HG02623 (cell line): ENCODE data around the gene NCOA4.
"Not testable (repeated sequence)": the region's sequence is repeated elsewhere in the genome, so short reads cannot be mapped to it uniquely, and the experiment has no call there.

Experiments
- ATAC-seq: cut with Tn5 transposase; IDR thresholded peaks from one replicate; pipeline ENCODE4 v1.9.1; 2021; ENCODE audit warnings: moderate library complexity; ENCODE audit not compliant: unreplicated experiment

NCOA4 gene

DNA sequence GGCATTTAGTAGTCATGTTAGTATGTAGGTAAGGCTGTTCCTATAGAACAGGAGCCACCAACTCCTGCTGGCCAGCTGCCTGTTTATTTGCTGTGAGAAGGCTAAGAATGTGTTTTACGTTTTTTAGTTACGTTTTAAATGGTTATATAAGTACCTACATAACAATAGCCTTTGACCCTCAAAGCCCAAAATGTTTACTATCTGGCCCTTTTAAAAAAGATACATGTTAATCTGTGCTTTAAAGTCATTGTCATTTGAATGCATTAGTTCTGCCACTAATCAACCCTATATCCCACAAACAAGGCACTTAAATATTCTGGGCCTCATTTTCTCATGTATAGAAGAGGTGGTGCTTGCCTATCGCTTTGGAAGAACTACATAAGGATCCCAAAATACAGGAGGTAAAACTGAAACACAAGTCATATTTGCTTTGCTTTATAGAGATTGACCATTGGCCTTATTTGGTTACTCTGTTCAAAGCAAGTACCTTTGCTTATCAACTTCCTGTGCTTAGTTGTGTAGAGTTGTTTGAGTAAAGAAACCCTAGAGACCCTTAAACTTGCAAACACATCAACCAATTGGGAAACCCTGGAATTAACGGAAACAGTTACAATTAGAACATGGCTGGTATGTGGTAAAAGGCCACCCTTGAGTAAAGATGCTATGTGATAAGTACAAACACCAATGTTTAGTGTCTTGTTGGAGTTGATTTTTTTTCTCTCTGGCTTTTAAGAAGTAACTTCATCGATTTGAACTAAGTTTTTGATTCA is 32.2 kb downstream of the NCOA4 start:
- ATAC-seq, result no peak

- ATAC-seq, result no peak
Observed at GRCh38 chr10:45997557-45997956, 32.9 kb downstream of the NCOA4 start.

DNA sequence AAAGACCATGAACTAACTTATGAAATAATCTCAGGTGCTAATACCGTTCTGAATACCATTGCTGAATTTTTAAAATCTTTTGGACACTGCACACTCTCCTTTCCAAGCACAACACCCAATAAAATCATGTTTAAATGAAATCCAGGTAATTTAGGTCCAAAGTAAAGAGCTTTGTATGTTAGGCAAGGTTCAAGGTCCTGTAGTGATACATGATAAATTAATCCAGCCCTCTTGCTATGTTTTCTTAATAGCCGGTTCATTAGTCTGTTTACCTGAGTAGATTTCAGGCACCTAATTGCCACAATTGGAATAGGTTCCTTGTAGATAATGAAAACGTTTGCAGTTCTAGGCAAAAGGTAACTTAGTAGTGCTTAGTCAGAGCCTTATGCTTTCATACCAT is 44.8 kb downstream of the NCOA4 start:
- ATAC-seq, result not testable (repeated sequence)

GRCh38 chr10:45984473-45984872 is 46.0 kb downstream of the NCOA4 start:
- ATAC-seq, result not testable (repeated sequence)

DNA sequence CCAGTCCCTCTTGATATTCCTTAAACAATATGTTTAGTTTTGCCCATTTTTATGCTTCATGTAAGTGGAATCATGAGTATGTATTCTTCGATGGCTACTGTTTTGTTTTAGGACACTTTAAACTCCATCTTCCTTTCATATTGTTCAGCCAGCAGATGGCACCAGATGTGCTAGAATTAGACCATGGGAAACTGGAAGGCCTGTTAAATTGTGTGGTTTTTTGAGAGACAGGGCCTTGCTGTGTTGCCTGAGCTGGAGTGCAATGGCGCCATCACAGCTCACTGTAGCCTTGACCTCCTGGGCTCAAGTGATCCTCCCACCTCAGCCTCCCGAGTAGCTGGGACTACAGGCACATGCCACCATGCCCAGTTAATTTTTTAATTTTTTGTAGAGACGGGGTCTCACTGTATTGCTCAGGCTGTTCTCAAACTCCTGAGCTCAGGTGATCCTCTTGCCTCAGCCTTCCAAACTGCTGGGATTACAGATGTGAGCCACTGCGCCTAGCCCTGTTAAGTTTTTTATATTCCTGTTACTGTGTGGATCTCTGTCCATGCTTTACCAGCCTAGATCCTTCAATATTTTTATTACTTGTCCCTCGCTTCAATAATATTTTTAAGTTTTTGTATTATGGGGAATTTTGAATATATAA is 46.8 kb downstream of the NCOA4 start:
- ATAC-seq, result not testable (repeated sequence)

DNA sequence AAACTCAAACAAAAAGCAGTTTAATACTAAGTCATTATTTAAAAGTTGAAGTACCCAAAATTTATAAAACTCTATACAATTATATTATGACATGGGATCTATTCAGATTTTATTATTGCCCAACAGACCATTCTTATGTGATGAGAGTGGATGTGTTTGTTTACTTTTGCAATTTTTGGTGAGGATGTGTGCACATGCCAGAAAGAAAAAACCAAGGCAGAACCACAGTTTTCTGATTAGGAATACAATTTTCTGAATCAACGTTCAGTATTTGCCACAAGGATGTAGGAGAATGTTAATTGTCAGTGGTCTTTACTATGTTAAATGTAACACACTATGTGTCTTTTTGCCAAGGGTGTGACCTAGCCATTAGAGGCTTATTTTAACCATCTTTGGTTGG is 49.1 kb downstream of the NCOA4 start:
- ATAC-seq, result not testable (repeated sequence)

- peak; percentile 65 for ATAC-seq
Observed at GRCh38 chr10:45978554-45978953, 51.9 kb downstream of the NCOA4 start.

- not testable (repeated sequence) for ATAC-seq
Observed at GRCh38 chr10:45974041-45974440, 56.4 kb downstream of the NCOA4 start.

- peak; percentile 9 for ATAC-seq
Observed at GRCh38 chr10:45972813-45973169, 57.6 kb downstream of the NCOA4 start.

GRCh38 chr10:45972106-45972812 is 58.2 kb downstream of the NCOA4 start, which contains the start of gene TIMM23:
Gene TIMM23 (plus strand): TSS chr10:45972489. CDS start chr10:45972625, 136 bp downstream.
- ATAC-seq, result peak; percentile 61

GRCh38 chr10:45971742-45972105 is 58.7 kb downstream of the NCOA4 start:
- ATAC-seq, result peak; percentile 27

- ATAC-seq, result not testable (repeated sequence)
Observed at GRCh38 chr10:45971019-45971418, 59.4 kb downstream of the NCOA4 start.

DNA sequence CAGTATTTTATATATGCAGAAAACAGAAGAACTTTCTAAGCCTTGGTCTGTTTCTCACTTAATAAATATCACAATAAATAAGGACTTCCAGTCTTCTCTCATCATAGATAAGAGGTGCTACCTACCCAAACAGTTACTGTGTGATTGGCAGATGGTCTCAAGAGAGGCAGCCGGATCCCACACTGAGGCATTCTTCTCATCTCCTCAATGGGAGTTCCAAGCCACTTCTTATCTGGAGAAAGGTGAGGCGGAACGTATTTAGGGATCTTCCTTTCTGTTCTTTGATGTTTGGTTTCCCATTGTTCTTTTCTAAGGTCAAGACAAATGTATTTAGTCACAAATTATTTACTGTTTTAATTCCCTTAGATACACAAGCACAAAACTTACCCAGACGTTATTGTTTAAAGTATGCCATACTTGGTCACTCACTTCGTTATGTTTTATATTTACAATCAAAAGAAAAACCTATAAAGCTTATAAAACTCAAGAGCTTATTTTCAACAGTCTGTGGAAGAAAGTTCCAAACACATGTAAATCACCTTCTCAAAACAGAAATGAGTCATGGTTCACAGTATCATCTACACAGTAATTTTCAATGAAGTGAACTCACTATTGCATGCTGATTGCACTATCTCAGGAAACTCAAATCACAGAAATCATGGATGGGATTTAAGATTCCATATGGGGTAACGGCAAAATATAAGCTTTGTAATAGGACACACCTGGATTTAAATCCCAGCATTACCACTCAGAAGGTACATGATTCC is 67.6 kb downstream of the NCOA4 start:
- not testable (repeated sequence) for ATAC-seq

GRCh38 chr10:45957928-45958327 is 72.5 kb downstream of the NCOA4 start:
- not testable (repeated sequence) for ATAC-seq

DNA sequence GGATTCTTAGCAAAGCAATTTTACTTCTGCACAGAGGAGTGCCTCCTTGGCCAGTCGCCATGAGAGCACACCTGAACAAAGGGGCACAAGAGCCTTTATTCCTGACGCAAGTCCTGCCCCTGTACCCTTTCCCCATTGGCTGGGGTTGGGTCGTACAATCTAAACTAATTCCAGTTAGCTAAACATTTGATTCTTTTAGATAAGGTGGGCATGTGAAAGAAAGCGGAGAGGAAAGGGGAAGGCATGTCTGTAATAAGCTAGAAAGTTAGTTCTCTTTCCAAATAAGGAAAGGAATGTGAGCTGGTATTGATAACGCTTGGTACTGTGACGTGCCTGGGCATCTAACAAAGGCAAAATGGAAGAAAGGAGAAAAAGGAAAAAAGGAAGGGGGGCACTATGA is 73.8 kb downstream of the NCOA4 start:
- not testable (repeated sequence) for ATAC-seq
